HG02623 (cell line): ENCODE results near the gene MOGAT1.
"Not testable (repeated sequence)": the region's sequence is repeated elsewhere in the genome, so short reads cannot be mapped to it uniquely, and the experiment has no call there.

Experiments used
- ATAC-seq: cut with Tn5 transposase; IDR thresholded peaks from one replicate; pipeline ENCODE4 v1.9.1; 2021; ENCODE audit warnings: moderate library complexity; ENCODE audit not compliant: unreplicated experiment

The MOGAT1 gene

DNA sequence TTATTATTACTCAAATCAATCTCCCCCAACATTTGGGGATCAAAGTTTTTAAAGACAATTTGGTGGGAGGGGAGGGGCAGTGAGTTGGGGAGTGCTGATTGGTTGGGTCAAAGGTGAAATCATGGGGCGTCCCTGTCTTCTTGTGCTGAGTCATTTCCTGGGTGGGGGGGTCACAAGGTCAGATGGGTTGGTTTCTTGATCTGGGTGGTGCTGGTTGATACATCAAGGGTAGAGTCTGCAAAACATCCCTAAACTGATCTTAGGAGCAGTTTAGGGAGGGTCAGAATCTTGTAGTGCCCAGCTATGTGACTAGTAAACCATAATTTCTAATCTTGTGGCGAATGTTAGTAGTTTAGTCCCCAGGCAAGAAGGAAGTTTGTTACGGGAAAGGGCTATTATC lies 67.4 kb downstream of the MOGAT1 start:
- ATAC-seq = no peak

- ATAC-seq = no peak
Observed at GRCh38 chr2:222739939-222740338, 68.5 kb downstream of the MOGAT1 start.

GRCh38 chr2:222743251-222743812 lies 71.9 kb downstream of the MOGAT1 start:
- no peak for ATAC-seq

DNA sequence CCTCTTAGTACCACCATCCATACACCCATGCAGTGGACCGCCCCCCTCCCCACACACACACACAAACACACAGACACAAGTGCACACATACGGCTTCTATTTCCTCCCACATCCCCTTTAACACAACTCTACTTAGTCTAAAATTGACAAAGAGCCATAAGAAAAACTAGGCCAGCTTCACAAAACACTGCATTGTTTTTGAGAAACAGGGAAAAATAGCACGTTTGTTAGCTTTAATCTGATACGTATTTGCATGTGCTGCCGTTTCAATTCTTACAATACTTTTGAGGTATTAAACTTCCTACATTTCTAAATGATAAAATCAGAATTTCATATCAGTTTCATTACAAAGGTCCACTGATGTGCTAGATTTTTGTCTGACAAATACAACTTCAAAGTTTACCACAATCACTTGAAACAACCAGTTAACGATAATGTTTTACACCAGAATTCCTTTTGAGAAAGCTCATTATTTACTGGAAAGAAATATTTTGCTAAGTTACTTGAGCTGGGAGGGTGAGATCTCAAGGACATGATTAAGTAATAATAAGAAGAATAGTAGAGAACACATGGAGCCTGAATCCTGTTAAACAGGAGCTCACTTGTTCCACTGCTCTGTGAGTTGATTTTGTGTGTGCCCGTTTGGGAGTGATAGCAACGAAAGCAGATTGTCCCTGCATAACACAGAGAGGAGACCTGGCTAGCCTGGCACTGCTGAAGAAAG lies 74.5 kb downstream of the MOGAT1 start:
- ATAC-seq = no peak

- no peak for ATAC-seq
Observed at GRCh38 chr2:222747526-222748160, 76.2 kb downstream of the MOGAT1 start.

DNA sequence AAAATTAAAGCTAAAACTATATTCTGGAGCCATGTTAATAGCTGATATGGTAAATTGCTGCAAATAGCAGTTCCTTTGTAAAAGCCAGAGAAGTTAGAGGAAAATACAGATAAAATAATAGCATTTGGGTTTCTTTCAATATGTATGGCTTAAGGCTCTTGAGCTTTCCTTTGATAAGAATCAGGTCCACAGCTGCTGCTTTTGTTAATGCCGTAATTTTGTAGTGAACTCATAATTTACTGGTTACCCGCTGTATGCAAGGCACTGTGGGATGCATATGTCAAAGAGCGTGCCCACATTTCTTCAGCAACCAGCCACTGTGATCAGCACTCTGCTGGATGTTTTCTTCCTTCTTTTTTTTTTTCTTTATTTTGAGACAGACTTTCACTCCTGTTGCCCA lies 79.1 kb downstream of the MOGAT1 start:
- ATAC-seq = no peak

GRCh38 chr2:222751238-222751637 lies 79.8 kb downstream of the MOGAT1 start:
- no peak for ATAC-seq

- ATAC-seq = no peak
Observed at GRCh38 chr2:222751821-222752719, 80.6 kb downstream of the MOGAT1 start.

- ATAC-seq = no peak
Observed at GRCh38 chr2:222752746-222753145, 81.3 kb downstream of the MOGAT1 start.

DNA sequence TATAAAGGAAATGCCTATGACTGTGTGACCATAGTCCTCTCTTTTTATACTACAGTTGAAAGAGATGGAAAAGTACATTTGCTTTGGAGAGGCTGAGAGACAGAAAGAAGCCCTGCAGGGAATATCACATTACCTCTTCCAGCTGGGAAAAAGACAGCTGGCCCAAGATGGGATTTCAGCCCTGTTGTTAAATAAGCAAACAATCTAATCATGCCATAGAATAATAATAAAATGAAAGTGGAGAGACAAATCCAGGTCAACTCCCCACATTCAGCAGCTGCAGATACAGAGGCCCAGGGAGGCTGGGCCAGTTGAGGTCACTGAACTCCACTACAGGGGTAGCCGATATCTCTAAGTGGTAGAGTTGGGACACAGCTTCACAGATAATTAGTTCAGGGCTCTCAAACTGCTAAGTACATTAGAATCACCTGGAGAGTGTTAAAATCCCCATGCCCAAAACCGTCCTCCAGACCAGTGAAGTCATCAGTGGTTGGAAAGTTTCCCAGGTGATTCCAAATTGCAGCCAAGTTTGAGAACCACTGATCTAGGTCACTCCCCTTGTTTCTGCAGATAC lies 81.9 kb downstream of the MOGAT1 start:
- ATAC-seq = no peak

DNA sequence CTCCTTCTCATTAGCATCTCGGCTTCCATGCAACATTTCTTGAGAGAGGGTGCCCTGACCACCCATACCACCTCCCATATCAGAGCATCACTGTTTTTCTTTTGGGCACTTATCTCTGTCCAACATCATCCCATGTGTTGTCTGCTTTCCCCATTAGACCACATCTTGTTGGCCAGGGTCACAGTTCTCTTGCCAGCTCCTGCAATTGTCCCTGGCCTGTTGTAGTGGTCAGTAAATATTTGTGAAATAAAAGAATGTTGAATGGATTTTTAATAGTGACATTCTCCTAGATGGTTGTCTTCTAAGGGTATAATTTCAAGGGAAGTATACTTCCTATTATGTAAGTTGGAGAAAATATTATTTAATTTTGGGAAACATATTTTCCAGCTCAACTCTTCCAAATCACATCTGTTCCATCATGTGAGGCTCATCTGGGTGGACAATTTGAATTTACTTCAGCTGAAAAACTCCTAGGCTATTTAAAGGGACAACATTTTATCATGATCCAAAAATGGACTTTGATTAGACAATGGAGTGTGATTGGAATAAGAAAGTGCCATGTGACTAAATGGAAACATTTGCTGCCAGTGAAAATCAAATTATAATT lies 83.0 kb downstream of the MOGAT1 start:
- no peak for ATAC-seq

DNA sequence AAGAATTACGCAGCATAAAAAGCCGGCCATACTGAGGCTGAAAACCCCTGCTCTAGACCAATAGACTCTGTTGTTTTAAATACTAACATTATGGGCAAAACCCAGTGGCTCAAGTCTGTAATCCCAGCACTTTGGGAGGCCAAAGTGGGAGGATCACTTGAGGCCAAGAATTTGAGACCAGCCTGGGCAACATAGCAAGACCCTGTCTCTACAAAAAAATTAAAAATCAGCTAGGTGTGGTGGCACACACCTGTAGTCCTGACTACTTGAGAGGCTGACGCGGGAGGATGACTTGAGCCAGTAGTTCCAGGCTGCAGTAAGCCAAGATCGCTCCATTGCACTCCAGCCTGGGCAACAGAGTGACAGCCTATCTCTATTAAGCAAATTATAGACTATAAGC lies 84.1 kb downstream of the MOGAT1 start:
- ATAC-seq = not testable (repeated sequence)

- ATAC-seq = no peak
Observed at GRCh38 chr2:222756362-222756831, 84.9 kb downstream of the MOGAT1 start.

DNA sequence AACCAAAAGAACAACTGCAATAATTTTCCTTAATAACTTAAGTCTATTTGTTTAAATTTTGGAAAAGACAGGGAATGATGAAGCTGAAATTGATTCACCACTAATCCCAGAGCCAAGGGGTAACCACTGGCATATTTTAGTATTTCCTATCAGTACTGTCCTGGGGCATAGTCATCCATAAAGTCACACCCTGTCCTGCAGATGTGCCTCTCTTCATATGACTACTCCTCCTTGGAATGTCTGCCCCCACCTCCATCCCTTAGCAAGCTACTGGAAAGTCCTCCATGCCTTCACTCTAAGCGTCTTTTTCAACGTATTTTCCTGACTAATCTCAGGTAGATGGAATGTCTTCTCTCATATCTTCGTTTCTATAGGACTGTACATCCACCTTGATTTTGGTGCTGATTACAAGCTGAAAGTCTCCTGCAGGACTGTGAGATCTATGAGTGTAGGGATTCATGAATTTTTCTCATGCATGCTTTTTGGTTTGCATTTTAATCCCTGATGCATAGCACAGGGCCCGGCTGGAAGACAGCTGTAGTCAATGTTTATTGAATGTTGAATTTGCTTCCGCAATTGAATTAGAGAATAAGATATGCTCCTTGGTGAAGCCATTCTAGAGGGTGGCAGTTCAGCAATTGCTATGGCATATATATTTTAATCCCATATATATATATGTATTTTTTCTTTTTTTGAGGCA lies 85.6 kb downstream of the MOGAT1 start:
- no peak for ATAC-seq
